K562 (cell line): ENCODE data around the gene RMI1. TPM values are rescaled to one million over a fixed set of nuclear protein-coding genes. Genes with fewer than 3 reads are reported as not detected.

Experiments
- COPS2 ChIP-seq: fragments of 450-650 bp; conservative IDR thresholded peaks from 2 replicates; pipeline ENCODE4 v1.6.1; 2016; ENCODE audit warnings: mild to moderate bottlenecking, moderate library complexity
- HDGF ChIP-seq: fragments of 450-650 bp; IDR thresholded peaks from 2 replicates; pipeline ENCODE4 v1.6.1; 2016
- IFI16 ChIP-seq: fragments of 250-450 bp; sonication (Bioruptor Pico); IDR thresholded peaks from 2 replicates; pipeline ENCODE4 v2.1.2; 2022; ENCODE audit warnings: mild to moderate bottlenecking, inconsistent platforms
- JUN ChIP-seq, 2 experiments: sonication (generic) in 1 of 2; formaldehyde crosslinking in 1 of 2; IDR thresholded peaks; 2 replicates each; pipeline versions ENCODE4 v1.6.1 to v1.8.0; 2012 to 2022; ENCODE audit warnings: borderline replicate concordance in 2 of 2, mild to moderate bottlenecking in 2 of 2, improper control_type of control experiment in 1 of 2, low read depth in 1 of 2, low read length in 1 of 2, missing genetic modification reagents in 1 of 2
- KAT8 ChIP-seq: fragments of 450-650 bp; IDR thresholded peaks from 2 replicates; pipeline ENCODE4 v1.6.1; 2016; ENCODE audit warnings: low read depth, mild to moderate bottlenecking
- SAP30 ChIP-seq: fragments of 200-600 bp; sonication (generic); IDR thresholded peaks from 2 replicates; pipeline ENCODE4 v1.6.1; 2012; ENCODE audit warnings: borderline replicate concordance, low read depth, mild to moderate bottlenecking, moderate library complexity, low read length, control low read depth, inconsistent platforms; ENCODE audit not compliant: insufficient read depth, poor library complexity, severe bottlenecking
- TGIF2 ChIP-seq: sonication (generic); formaldehyde crosslinking; IDR thresholded peaks from 2 replicates; pipeline ENCODE4 v1.8.1; 2022; ENCODE audit warnings: mild to moderate bottlenecking, missing genetic modification reagents, moderate library complexity
- ZBTB7A ChIP-seq: IDR thresholded peaks from 2 replicates; pipeline ENCODE4 v1.6.1; 2011; ENCODE audit warnings: low read depth, mild to moderate bottlenecking, low read length, moderate library complexity, borderline replicate concordance; ENCODE audit not compliant: control insufficient read depth
- ZNF263 ChIP-seq: sonication (generic); formaldehyde crosslinking; IDR thresholded peaks from 2 replicates; pipeline ENCODE4 v1.8.0; 2022; ENCODE audit warnings: mild to moderate bottlenecking, missing genetic modification reagents, borderline replicate concordance
- ZNF77 ChIP-seq: fragments of 250-450 bp; sonication (Bioruptor Pico); IDR thresholded peaks from 2 replicates; pipeline ENCODE4 v1.5.0; 2020
- polyA plus RNA-seq, 8 experiments: library from polyadenylated mRNA; depleted of rRNA in 4 of 8; stranded (reverse) in 5 of 8; unstranded in 3 of 8; fragments of >200 nt; fragmentation: Nextera tagmentation in 2 of 8; fragmentation: Illumina TruSeq in 1 of 8; extraction: Ambion mirVana in 2 of 8; extraction: Trizol in 1 of 8; gene quantifications; 2 replicates each; pipeline versions ENCODE4 v1.2.1 to v1.2.3, GENCODE V29; 2011 to 2014; ENCODE audit warnings: inconsistent platforms in 1 of 8, missing spikeins in 1 of 8
- total RNA-seq, 7 experiments: library from RNA; depleted of rRNA in 6 of 7; stranded (reverse); fragments of >200 nt in 6 of 7; fragmentation: Illumina TruSeq in 2 of 7; extraction: Trizol in 2 of 7; gene quantifications; 2 replicates each; pipeline versions ENCODE4 v1.2.1 to v1.2.3, GENCODE V29; 2011 to 2021; ENCODE audit warnings: low replicate concordance in 1 of 7
- TF ChIP-seq, protein P1 (sequence below): sonication (generic); formaldehyde crosslinking; IDR thresholded peaks from 2 replicates; pipeline ENCODE4 v1.8.0; 2022; ENCODE audit warnings: mild to moderate bottlenecking, missing genetic modification reagents
- TF ChIP-seq, protein P2 (sequence below), 2 experiments: IDR thresholded peaks; 2 replicates each; pipeline ENCODE4 v1.6.1; 2011; ENCODE audit warnings: borderline replicate concordance in 1 of 2, control low read depth in 1 of 2, low read depth in 1 of 2, low read length in 1 of 2, mild to moderate bottlenecking in 1 of 2, mixed read lengths in 1 of 2, moderate library complexity in 1 of 2; ENCODE audit not compliant: insufficient read depth in 1 of 2, insufficient read length in 1 of 2, poor library complexity in 1 of 2, severe bottlenecking in 1 of 2; ENCODE audit errors: extremely low read depth in 1 of 2
- TF ChIP-seq, protein P3 (sequence below), 2 experiments: fragments of 450-650 bp; IDR thresholded peaks; 2 replicates each; pipeline ENCODE4 v1.6.1; 2018; ENCODE audit warnings: mild to moderate bottlenecking in 2 of 2, low read depth in 1 of 2; ENCODE audit not compliant: partially characterized antibody in 2 of 2
- TF ChIP-seq, protein P4 (sequence below): fragments of 450-650 bp; IDR thresholded peaks from 2 replicates; pipeline ENCODE4 v1.6.1; 2017; ENCODE audit warnings: mild to moderate bottlenecking, moderate library complexity

Gene RMI1
- total and polyA plus RNA-seq, 9 of the 15 experiments (the other 6 are each of a cell fraction or from before 2014, with no cell fraction given), result 3.0 to 17.4 (median 10.6) TPM

DNA sequence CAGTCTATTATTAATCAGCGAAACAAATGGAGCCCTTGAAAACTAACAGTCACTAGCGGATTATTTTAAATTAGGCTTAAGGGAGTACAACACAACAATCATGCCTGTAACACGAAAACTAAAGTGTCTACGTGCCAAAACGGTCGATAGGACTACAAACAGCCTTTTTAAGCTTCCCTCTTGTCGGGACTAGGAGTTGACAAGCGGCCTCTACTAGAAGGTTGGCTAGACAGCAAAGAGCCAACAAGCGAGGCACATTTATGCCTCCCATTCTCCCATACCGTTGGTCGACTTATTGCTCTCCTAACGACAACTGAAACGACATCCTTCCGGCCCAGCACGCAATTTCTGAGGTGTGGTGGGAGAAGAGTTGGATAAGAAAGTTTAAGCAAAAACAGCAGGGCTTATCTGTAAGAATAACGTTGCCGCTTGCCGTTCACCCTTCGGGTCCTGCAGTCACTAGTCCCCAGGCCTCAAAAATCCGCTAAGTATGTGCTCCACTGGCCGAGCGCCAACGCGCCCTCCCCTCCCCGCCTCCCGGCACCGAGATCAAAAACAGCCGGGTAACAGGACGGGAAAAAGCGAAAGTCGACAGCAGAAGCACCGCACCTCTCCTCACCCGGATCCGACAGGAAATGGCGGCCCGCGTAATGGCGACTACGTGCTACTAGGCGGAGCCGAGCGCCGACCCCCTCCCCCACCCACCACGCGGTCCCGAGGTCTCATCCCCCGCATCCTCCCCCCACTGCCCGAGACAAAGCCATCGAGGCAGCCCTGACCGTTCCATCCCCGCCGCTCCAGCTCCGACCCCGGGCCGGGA lies 1.4 kb upstream of the RMI1 start (continued):
- TF ChIP-seq, protein P1, sequence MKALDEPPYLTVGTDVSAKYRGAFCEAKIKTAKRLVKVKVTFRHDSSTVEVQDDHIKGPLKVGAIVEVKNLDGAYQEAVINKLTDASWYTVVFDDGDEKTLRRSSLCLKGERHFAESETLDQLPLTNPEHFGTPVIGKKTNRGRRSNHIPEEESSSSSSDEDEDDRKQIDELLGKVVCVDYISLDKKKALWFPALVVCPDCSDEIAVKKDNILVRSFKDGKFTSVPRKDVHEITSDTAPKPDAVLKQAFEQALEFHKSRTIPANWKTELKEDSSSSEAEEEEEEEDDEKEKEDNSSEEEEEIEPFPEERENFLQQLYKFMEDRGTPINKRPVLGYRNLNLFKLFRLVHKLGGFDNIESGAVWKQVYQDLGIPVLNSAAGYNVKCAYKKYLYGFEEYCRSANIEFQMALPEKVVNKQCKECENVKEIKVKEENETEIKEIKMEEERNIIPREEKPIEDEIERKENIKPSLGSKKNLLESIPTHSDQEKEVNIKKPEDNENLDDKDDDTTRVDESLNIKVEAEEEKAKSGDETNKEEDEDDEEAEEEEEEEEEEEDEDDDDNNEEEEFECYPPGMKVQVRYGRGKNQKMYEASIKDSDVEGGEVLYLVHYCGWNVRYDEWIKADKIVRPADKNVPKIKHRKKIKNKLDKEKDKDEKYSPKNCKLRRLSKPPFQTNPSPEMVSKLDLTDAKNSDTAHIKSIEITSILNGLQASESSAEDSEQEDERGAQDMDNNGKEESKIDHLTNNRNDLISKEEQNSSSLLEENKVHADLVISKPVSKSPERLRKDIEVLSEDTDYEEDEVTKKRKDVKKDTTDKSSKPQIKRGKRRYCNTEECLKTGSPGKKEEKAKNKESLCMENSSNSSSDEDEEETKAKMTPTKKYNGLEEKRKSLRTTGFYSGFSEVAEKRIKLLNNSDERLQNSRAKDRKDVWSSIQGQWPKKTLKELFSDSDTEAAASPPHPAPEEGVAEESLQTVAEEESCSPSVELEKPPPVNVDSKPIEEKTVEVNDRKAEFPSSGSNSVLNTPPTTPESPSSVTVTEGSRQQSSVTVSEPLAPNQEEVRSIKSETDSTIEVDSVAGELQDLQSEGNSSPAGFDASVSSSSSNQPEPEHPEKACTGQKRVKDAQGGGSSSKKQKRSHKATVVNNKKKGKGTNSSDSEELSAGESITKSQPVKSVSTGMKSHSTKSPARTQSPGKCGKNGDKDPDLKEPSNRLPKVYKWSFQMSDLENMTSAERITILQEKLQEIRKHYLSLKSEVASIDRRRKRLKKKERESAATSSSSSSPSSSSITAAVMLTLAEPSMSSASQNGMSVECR, result no peak
- TF ChIP-seq, protein P2, sequence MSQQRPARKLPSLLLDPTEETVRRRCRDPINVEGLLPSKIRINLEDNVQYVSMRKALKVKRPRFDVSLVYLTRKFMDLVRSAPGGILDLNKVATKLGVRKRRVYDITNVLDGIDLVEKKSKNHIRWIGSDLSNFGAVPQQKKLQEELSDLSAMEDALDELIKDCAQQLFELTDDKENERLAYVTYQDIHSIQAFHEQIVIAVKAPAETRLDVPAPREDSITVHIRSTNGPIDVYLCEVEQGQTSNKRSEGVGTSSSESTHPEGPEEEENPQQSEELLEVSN (IDR thresholded peaks at IDR 0.05; ENCODE audit: borderline replicate concordance in 1 of 2, extremely low read depth in 1 of 2, insufficient read depth in 1 of 2, insufficient read length in 1 of 2, low read depth in 1 of 2, low read length in 1 of 2, poor library complexity in 1 of 2, severe bottlenecking in 1 of 2), result peak in 1 of 2 experiments; percentile 65
- TF ChIP-seq TGIF2 (no peak), ZNF77 (no peak), KAT8 (0 out of 2 replicates have a peak, but pooled peaks have one; percentile 39), IFI16 (no peak), HDGF (no peak), JUN (IDR thresholded peaks at IDR 0.05; ENCODE audit: borderline replicate concordance, low read depth, low read length) (no peak), JUN (CRISPR knock-in tag; IDR thresholded peaks at IDR 0.05; ENCODE audit: borderline replicate concordance) (no peak), SAP30 (peak; percentile 53), COPS2 (no peak), ZBTB7A (0 out of 2 replicates have a peak, but pooled peaks have one; percentile 24), ZNF263 (CRISPR knock-in tag) (no peak)
- TF ChIP-seq, protein P3, sequence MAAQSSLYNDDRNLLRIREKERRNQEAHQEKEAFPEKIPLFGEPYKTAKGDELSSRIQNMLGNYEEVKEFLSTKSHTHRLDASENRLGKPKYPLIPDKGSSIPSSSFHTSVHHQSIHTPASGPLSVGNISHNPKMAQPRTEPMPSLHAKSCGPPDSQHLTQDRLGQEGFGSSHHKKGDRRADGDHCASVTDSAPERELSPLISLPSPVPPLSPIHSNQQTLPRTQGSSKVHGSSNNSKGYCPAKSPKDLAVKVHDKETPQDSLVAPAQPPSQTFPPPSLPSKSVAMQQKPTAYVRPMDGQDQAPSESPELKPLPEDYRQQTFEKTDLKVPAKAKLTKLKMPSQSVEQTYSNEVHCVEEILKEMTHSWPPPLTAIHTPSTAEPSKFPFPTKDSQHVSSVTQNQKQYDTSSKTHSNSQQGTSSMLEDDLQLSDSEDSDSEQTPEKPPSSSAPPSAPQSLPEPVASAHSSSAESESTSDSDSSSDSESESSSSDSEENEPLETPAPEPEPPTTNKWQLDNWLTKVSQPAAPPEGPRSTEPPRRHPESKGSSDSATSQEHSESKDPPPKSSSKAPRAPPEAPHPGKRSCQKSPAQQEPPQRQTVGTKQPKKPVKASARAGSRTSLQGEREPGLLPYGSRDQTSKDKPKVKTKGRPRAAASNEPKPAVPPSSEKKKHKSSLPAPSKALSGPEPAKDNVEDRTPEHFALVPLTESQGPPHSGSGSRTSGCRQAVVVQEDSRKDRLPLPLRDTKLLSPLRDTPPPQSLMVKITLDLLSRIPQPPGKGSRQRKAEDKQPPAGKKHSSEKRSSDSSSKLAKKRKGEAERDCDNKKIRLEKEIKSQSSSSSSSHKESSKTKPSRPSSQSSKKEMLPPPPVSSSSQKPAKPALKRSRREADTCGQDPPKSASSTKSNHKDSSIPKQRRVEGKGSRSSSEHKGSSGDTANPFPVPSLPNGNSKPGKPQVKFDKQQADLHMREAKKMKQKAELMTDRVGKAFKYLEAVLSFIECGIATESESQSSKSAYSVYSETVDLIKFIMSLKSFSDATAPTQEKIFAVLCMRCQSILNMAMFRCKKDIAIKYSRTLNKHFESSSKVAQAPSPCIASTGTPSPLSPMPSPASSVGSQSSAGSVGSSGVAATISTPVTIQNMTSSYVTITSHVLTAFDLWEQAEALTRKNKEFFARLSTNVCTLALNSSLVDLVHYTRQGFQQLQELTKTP (IDR thresholded peaks at IDR 0.05; ENCODE audit: low read depth in 1 of 2, partially characterized antibody in 2 of 2), result no peak
- TF ChIP-seq, protein P4, sequence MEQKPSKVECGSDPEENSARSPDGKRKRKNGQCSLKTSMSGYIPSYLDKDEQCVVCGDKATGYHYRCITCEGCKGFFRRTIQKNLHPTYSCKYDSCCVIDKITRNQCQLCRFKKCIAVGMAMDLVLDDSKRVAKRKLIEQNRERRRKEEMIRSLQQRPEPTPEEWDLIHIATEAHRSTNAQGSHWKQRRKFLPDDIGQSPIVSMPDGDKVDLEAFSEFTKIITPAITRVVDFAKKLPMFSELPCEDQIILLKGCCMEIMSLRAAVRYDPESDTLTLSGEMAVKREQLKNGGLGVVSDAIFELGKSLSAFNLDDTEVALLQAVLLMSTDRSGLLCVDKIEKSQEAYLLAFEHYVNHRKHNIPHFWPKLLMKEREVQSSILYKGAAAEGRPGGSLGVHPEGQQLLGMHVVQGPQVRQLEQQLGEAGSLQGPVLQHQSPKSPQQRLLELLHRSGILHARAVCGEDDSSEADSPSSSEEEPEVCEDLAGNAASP, result no peak
